ENCODE data around the gene ACTR3. TPM values are rescaled to one million over a fixed set of nuclear protein-coding genes. Genes with fewer than 3 reads are reported as not detected.
"Not testable (repeated sequence)": the region's sequence is repeated elsewhere in the genome, so short reads cannot be mapped to it uniquely, and the experiment has no call there.

The ACTR3 gene
- total RNA-seq, 1 experiment from 2014 or later, result 197 TPM

- H3F3A ChIP-seq (ENCODE audit: low read length, unreplicated experiment), result peaks cover 7% of the 10 kb centered on the region
- ChIA-PET CTCF (no interaction called here), POLR2A (ENCODE audit: unreplicated experiment) (no interaction called here)
- no peaks in the 10 kb centered on the region for H4K20me1 ChIP-seq (ENCODE audit: low read length)
- no peak overlapping the region for H3K4me3 ChIP-seq (ENCODE audit: low read length)
- peaks cover 17% of the 10 kb centered on the region; the same call in 1 of the 2 replicates for H3K79me2 ChIP-seq (ENCODE audit: low read length)
- no peak overlapping the region for H3K4me2 ChIP-seq (ENCODE audit: low read length)
- DNase-seq (no peak), ATAC-seq (no peak)
- H3K27ac ChIP-seq (ENCODE audit: low read length), result no peak overlapping the region
- no peaks in the 10 kb centered on the region for H3K9me3 ChIP-seq (ENCODE audit: low read length)
- no peak for TF ChIP-seq CTCF (conservative IDR thresholded peaks at IDR 0.05; ENCODE audit: low read depth, low read length)
- no peak for TF ChIP-seq EZH2phosphoT487 (IDR thresholded peaks at IDR 0.05; ENCODE audit: borderline replicate concordance, low read length)
- no peak for TF ChIP-seq EZH2 (IDR thresholded peaks at IDR 0.05; ENCODE audit: low read length, unreplicated experiment)
- no TSS peak for BruUV-seq (replicated peaks)
- no peaks in the 10 kb centered on the region for H3K9me2 ChIP-seq (replicated peaks; ENCODE audit: low read length)
- H3K4me1 ChIP-seq (ENCODE audit: insufficient read depth, low read length), result no peaks in the 10 kb centered on the region
- intact Hi-C loops (cut with micrococcal nuclease), result no loop called here
- H3K27me3 ChIP-seq (ENCODE audit: low read length), result no peaks in the 10 kb centered on the region
- no peak overlapping the region for H3K9ac ChIP-seq (ENCODE audit: low read length)
- H2AFZ ChIP-seq (ENCODE audit: low read length), result no peak overlapping the region
- H3K36me3 ChIP-seq (ENCODE audit: low read depth, low read length), result peaks cover 67% of the 10 kb centered on the region
Observed at GRCh38 chr2:113937501-113937900, 47.6 kb downstream of the ACTR3 start.

- Histone ChIP-seq H3K9ac (ENCODE audit: low read length) (no peak overlapping the region), H3K27ac (ENCODE audit: low read length) (no peak overlapping the region), H3K27me3 (ENCODE audit: low read length) (no peaks in the 10 kb centered on the region), H3K4me3 (ENCODE audit: low read length) (no peak overlapping the region), H4K20me1 (ENCODE audit: low read length) (0 out of 2 replicates have a peak, but pooled peaks cover 4% of the 10 kb centered on the region), H3K79me2 (ENCODE audit: low read length) (peaks cover 10% of the 10 kb centered on the region; the same call in 1 of the 2 replicates), H3F3A (ENCODE audit: low read length, unreplicated experiment) (peaks cover 7% of the 10 kb centered on the region), H3K4me2 (ENCODE audit: low read length) (no peak overlapping the region), H3K9me3 (ENCODE audit: low read length) (no peaks in the 10 kb centered on the region), H3K36me3 (ENCODE audit: low read depth, low read length) (peaks cover 62% of the 10 kb centered on the region), H3K9me2 (replicated peaks; ENCODE audit: low read length) (no peaks in the 10 kb centered on the region), H3K4me1 (ENCODE audit: insufficient read depth, low read length) (no peaks in the 10 kb centered on the region), H2AFZ (ENCODE audit: low read length) (no peak overlapping the region)
- no TSS peak for BruUV-seq (replicated peaks)
- TF ChIP-seq CTCF (conservative IDR thresholded peaks at IDR 0.05; ENCODE audit: low read depth, low read length) (no peak), EZH2phosphoT487 (IDR thresholded peaks at IDR 0.05; ENCODE audit: borderline replicate concordance, low read length) (no peak), EZH2 (IDR thresholded peaks at IDR 0.05; ENCODE audit: low read length, unreplicated experiment) (no peak)
- ChIA-PET POLR2A (ENCODE audit: unreplicated experiment) (no interaction called here), CTCF (no interaction called here)
- no peak for ATAC-seq
- no peak for DNase-seq
- intact Hi-C loops (cut with micrococcal nuclease), result no loop called here
Observed at GRCh38 chr2:113940891-113941290, 51.0 kb downstream of the ACTR3 start.

- H2AFZ ChIP-seq (ENCODE audit: low read length); H4K20me1 ChIP-seq (ENCODE audit: low read length); H3K4me3 ChIP-seq (ENCODE audit: low read length); H3F3A ChIP-seq (ENCODE audit: low read length, unreplicated experiment); H3K4me1 ChIP-seq (ENCODE audit: insufficient read depth, low read length); POLR2A ChIA-PET (ENCODE audit: unreplicated experiment); H3K9ac ChIP-seq (ENCODE audit: low read length); intact Hi-C loops (cut with micrococcal nuclease); H3K9me3 ChIP-seq (ENCODE audit: low read length); CTCF ChIA-PET; H3K27me3 ChIP-seq (ENCODE audit: low read length); H3K27ac ChIP-seq (ENCODE audit: low read length); H3K79me2 ChIP-seq (ENCODE audit: low read length); ATAC-seq; H3K4me2 ChIP-seq (ENCODE audit: low read length); H3K9me2 ChIP-seq (replicated peaks; ENCODE audit: low read length); DNase-seq; BruUV-seq (replicated peaks): not testable (repeated sequence)
- H3K36me3 ChIP-seq (ENCODE audit: low read depth, low read length), result peaks cover 64% of the 10 kb centered on the region
Observed at GRCh38 chr2:113945784-113946183, 55.9 kb downstream of the ACTR3 start.

- POLR2A ChIA-PET (ENCODE audit: unreplicated experiment); H3F3A ChIP-seq (ENCODE audit: low read length, unreplicated experiment); H3K9ac ChIP-seq (ENCODE audit: low read length); H3K9me2 ChIP-seq (replicated peaks; ENCODE audit: low read length); H3K4me1 ChIP-seq (ENCODE audit: insufficient read depth, low read length); H3K4me2 ChIP-seq (ENCODE audit: low read length); ATAC-seq; H3K27me3 ChIP-seq (ENCODE audit: low read length); H3K27ac ChIP-seq (ENCODE audit: low read length); H2AFZ ChIP-seq (ENCODE audit: low read length); H4K20me1 ChIP-seq (ENCODE audit: low read length); H3K4me3 ChIP-seq (ENCODE audit: low read length); intact Hi-C loops (cut with micrococcal nuclease); CTCF ChIA-PET; BruUV-seq (replicated peaks); DNase-seq; H3K79me2 ChIP-seq (ENCODE audit: low read length); H3K9me3 ChIP-seq (ENCODE audit: low read length): not testable (repeated sequence)
- H3K36me3 ChIP-seq (ENCODE audit: low read depth, low read length), result peaks cover 64% of the 10 kb centered on the region
Observed at GRCh38 chr2:113950906-113951305, 61.0 kb downstream of the ACTR3 start.

All from PC-3 (cell line).